Effector CD8-positive, alpha-beta T cell (primary cell): ENCODE measurements around the gene SEC14L2.
"Not testable (repeated sequence)": the region's sequence is repeated elsewhere in the genome, so short reads cannot be mapped to it uniquely, and the experiment has no call there.

Experiments
- DNase-seq: peaks from one replicate; lab custom pipeline; 2025; lab: John Stamatoyannopoulos, UW

The SEC14L2 gene

DNA sequence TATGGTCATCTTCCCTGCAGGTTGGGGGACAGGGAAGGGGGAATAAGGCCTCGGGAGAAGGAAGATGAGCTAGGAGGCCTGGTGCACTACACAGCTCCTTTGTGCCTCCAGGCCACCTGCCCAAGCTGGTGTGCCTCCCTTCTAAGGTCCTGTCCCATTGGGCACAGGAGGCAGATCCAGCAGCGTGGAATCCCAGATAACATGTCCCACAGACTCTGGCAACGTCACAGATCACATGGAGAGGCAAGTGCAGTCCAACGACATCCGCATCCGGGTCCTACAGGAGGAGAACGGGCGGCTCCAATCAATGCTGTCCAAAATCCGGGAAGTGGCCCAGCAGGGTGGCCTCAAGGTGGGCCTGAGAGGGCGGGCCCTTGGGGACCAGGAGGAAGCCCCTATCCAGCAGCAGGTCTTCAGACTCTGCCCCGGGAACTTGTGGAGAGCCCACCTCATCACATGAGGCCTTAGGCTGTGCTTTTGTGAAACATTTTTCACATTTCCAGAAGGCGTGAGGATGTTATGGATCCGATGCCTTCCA, 21.4 kb upstream of the SEC14L2 start:
- no peak for DNase-seq

DNA sequence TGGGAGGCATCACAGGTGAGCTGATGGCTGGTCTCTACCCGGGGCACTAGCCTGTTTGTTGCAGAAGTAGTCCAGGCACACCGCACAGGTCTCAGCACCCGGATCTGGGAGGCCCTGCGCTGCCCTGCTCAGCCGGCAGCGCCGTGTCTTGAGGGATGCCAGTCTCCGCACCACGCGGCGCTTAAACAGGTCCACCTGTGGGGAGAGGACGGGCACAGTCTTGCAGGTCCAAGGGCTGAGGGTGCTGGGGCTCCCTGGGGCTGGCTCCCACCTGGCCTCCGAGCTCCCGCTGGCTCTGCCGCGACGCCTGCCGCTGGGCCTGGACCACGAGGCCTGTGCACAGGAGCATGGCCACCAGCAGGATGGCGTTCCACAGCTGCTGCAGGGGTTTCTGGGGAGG, 16.8 kb upstream of the SEC14L2 start:
- DNase-seq = no peak

DNA sequence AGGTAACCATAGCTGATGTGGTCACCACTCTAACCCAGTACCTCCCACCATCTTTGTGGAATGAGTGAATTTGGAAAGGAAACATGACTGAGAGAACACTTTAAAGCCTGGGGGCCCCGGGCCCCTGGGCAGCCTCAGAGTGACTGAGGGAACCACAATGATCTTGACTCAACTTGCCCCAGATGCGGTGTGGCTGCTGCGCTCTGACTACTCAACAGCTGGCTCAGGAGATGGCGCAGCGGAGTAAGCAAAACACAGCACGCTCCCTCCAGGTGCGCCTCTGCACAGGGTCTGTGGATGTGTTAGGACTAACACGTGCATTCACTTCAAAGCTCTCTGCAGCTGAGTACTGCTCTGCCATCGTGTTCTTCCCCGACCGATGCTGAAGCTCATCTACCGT, 15.6 kb upstream of the SEC14L2 start:
- DNase-seq = no peak

DNA sequence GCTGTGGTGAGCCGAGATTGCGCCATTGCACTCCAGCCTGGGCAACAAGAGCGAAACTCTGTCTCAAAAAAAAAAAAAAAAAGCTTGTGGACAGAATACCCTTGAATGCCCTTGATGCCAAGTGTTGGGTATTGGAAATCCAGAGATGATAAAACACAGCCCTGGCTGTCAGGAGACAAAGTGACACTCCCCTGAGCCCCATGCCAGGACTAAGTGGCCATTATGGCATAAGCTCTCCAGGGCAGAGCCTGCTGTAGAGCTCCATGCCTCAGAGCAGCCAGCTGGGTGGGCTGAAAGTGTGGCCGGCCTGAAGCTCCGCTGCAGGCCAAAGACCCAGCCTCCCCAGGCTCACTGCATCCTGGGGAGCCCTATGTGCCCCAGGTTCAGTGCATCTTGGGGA, 14.5 kb upstream of the SEC14L2 start:
- DNase-seq = no peak

DNA sequence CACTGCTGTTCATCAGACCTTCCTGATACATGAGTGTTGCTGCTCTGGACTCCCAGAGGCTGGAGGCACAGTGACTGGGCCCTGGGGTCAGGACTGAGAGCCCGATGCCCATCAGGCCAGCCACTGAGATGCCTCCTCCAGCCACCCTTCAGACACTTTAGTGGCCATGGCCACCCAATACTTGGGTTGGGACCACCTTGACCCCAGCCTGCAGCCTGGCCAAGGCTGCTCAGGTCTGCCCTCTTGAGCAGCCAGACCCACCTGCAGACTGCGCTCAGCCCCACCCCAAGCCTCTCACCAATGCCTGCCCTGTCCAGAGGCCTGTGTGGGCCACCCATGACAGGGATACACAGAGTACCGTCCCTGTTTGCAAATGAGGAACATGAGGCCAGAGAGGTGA, 13.8 kb upstream of the SEC14L2 start:
- DNase-seq = no peak

DNA sequence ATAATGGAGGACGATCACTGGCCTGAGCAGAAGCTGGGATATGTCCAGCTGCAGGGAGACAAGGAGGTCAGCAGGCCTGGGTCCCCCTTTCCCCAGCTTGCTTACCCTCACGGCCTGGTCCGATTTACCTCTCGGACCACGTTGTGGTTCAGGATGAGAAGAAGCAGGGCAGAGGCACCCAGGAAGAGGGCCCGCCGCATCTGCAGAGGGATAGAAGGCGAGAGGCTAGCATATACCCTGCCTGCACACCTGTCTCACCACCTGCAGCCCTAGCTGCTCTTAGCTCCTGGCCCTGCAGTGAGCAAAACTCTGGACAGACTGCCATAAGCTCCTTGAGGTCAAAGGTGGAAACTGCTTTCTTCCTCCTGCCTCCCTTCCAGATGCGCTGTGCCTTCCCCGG, 10.9 kb upstream of the SEC14L2 start:
- no peak for DNase-seq

DNA sequence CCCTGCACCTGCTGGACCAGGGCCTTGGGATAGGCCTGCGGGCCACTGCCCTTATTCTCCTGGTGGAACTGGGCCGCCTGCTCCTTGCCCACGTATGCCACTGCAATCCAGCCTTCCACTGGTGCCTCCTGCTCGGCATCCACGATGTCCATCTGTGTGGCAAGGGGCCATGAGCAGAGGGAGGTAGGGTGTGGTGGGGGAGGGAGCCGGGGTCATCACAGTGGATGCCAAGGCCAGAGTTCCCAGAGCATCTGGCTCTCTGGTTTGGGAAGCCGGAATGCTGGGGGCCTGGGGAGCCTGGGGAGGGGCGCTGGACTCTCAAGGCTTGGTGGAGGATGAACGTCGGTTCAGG, 10.2 kb upstream of the SEC14L2 start:
- DNase-seq = no peak

DNA sequence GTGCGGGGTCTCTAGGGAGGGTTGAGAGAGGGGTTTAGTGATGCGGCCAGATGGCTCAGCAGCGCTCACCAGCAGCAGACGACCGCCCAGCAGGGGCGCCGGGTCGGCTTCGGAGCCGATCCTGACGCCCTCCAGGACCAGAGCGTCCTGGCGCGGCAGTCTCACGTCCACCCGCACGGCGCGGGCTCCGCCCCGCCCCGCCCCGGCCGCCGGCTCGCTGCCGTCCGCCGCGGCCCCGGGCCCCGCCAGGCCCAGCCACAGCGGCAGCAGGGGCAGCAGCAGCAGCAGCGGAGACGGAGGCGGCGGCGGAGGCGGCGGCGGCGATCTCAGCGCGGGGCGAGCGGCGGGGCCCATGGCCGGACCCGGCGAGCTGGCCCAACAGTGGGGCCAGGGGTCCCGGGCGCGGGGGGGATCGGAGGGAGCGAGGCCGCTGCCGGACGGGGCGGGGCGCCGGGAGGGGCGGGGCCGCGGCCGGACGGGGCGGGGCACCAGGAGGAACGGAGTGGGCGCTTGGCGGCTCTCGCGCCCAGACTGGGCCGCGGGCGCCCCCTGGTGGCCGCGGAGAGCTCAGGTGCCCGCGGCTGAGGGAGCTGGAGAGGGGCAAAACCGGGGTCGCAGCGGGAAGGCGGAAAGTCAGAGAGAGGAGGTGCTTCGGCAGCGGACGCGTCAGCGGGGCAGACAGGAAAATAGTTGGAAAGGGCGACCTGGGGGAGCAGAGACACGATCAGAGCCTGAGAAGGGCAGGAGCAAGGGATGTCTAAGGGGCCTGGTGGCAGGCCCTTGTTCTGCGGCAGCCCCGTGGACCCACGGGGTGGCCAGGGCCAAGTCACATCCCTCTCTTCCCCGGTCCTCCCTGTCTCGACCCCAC, 9.6 kb upstream of the SEC14L2 start, which contains the start of gene RNF215:
TSS of gene RNF215 (minus strand) at position 452 of the 868 bp plus-strand sequence. CDS start at position 354, 98 bp downstream.
- DNase-seq = peak; percentile 69

DNA sequence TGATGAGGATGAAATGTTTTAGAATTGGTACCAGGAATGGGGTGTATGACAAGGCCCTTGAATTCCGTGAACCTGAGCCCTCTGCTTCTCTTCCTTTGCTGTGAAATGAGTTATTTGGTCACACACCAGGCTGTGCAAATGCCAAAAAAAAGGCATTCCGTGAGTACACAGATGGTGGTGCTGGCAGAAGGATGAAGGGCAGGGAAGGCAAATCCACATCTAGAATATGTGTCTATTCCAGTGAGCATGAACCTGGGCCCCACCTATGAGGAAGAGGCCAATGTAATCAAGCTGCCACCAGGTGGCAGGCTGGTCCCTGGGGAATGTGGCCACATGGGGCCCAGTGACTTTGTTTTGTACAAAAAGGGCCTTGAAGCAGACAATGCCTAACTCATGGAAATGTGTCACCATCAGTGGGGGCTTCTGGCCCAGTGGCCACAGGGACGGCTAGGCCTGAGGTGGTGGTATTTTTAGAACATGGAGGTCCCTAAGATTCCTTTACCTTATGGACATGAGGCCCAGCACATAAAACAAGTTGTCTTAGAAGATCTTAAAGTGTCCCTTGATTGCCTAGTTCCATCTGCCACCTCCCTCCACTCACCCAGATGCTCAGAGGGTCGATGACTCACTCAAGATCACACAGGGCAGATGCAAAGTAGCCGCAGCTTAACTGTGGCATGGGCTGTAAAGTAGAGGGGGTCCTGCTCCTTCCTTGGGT, 5.7 kb upstream of the SEC14L2 start:
- peak; percentile 70 for DNase-seq

DNA sequence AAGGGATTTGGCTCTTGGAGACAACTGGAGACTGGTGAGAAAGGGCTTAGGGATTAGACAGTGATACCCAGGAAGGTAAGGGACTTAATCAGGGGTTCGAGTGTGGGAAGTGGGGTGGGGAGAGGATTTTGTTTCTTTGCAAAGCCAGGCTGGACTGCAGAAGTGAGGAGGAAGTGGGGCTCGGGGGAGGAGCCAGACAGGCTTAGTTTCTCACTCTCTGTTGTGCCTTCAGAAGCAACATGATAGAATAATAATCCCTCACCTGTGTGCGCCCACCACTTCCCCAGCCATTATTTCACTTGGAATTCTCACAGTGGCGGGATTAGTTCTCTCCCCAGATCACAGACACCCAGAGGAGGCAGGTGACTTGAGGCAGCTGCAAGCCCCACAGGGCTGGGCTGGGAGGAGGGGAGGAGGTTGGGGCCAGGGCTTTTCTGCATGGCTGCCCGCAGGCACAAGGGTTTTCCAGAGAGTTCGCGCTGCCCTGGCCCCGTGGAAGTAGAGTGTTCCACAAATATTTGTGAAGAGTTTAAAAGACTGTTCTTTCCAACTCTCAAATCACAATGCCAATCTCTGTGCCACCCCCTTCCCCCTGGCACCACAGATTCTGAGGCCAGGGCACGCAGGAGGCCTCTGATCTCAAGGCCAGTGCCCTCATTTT, 4.0 kb upstream of the SEC14L2 start:
- DNase-seq = no peak

DNA sequence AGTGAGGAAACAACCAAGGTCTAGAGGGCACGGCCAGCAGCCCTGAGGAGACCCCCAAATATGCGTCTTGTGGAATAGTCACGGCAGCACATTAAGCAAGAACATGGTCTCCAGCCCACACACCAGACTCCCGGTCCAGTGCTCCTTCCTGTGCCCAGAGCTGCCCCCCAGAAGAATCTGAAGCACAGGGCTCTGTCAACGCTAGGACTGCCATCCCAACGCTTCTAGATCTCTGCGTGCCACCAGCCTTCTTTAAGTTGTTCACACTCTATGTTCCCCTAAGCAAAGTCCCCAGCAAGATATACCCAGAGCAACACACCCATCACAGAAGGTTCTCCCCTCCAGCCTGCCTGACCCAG, 3.5 kb upstream of the SEC14L2 start:
- DNase-seq = no peak

DNA sequence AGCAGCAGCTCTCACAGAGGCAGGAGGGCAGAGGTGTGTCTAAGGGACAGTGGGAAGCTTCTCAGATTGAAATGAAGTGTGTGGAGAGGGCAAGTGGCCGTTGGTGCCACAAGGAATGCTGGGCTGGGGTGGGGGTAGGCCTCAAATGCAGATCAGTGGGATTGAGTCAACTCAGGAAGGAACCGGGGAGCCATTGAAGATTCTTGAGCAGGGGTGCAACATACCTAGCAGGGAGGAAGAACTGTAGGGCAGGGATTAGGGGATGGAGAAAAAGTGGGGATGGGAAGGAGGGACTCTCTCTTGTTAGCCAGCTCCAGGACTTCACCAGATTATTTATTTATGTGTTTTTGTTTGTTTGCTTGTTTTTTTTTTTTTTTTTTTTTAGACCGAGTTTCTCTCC, 2.9 kb upstream of the SEC14L2 start:
- DNase-seq = no peak

DNA sequence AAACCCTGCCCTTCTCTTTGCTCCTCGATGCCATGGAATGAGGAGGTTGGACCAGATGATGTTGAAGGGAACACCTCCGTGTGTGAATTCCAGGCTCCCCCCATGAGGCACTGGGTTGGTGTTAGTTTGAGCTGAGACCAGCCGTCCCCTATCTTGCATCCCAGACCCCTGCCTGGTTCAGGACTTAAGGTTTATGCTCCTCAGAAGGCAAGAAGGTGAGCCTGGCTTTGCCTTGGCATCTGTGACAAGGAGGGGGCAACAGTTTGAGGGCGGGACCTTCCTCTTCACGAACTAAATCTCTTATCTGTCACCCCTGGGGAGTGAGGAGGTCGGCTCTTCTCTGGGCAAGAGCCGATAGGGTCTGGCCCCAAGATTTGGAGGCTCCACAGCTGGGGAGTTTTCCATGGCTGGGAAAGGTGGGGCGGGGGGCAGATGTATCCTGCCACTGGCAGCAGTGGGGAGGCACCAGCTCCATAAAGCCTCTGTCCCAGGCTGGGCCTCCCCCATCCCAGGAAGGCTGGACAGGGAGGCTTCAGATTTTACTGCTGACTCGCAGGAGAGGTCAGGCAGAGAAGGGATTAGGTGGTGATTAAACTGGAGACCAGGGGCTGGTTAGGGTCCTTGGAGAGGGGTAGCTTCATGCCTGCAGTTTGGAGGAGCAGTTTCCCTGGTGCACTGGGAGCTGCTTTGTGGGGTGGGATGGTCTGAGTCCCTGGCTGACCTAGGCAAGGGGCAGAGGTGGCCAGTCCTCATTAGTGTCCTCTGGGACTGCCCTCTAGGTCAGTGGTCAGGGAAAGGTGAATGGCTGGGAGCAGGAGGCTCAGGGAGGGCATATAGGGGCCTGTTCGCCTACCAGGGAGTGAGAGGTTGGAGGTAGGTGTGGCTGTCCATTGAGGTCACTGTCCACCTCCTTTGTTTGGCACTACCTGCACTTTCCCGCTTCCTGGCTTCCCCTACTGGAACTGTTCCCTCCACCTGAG, 1.1 kb downstream of the SEC14L2 start:
- no peak for DNase-seq

DNA sequence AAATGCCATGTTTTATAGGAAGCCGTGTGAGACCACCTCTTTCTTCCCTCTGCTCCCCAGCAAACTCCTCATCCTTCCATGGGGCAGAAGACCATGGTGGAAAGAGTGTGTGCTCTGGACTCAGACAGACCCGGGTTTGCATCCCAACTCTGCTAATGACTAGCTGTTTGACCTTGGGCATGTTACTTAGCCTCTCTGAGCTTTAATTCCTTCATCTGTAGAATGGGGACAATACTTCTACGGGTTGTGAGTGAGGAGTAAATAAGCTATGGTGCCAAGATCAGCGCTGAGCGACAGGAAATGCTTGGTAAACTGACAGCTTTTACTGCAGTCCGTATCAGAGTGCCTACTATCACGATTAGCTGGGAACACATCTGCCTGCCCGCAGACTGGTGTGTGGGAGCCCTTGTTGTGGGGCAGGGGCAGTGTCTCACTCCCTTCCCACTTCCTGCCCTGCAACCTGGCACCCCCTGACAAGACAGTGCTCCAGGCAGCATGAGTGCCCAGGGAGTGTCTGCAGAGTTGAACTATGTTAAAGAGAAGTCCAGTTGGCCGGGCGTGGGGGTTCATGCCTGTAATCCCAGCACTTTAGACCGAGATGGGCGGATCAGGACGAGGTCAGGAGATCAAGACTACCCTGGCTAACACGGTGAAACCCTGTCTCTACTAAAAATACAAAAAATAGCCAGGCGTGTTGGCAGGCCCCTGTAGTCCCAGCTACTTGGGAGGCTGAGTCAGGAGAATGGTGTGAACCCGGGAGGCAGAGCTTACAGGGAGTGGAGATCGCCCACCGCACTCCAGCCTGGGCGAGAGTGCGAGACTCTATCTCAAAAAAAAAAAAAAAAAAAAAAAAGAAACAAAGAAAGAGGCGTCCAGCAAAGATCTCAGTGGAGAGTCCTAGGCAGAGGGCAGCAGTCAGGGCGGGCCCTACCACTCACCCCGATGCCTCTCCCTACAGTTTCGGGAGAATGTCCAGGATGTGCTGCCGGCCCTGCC, 2.2 kb downstream of the SEC14L2 start:
- DNase-seq = no peak

DNA sequence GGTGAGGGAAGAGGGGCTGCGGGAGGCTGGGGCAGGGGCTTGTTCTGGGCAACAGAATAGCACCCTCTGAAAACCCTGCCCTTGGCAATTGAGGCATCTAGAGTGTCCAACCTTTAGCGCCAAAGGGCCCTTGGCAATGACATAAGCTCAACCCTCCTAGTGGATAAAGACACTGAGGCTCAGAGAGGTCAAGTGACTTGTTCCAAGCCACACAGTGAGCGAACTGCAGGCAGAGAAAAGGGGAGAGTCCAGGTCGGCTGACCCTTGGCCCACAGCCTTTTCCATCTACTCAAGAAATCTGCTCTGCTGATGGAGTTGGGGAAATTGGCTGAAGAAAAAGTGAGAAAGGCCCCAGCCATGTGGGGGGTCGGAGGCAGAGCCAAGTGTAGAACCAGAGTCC, 2.9 kb downstream of the SEC14L2 start:
- no peak for DNase-seq

DNA sequence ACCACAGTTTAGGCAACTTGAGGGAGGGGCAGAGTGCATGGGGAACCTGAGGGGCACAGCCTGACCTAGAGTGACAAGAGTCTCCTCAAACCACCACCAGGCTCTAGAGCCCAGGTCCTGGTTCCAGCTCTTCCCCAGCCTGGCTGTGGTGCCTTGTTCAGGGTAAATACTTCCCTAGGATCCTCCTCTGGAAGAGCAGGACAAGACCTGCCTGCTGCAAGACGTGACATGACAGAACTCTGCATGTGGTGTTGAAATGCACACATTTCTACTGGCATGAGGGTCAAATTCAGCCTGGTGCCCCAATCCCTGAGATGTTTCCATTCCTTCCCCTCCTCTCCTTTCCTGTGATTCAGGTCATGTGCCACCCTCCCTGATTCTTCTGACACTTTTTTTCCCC, 3.3 kb downstream of the SEC14L2 start:
- no peak for DNase-seq

DNA sequence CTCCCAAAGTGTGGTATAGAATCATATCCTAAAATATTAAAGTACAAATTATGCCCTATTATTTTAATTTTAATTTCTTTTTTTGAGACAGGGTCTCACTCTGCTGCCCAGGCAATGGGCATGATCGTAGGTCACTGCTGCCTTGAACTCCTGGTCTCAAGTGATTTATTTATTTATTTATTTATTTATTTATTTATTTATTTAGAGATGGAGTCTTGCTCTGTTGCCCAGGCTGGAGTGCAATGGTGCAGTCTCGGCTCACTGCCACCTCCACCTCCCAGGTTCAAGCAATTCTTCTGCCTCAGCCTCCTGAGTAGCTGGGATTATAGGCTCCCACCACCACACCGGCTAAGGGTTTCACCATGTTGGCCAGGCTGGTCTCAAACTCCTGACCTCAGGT, 4.2 kb downstream of the SEC14L2 start:
- not testable (repeated sequence) for DNase-seq

DNA sequence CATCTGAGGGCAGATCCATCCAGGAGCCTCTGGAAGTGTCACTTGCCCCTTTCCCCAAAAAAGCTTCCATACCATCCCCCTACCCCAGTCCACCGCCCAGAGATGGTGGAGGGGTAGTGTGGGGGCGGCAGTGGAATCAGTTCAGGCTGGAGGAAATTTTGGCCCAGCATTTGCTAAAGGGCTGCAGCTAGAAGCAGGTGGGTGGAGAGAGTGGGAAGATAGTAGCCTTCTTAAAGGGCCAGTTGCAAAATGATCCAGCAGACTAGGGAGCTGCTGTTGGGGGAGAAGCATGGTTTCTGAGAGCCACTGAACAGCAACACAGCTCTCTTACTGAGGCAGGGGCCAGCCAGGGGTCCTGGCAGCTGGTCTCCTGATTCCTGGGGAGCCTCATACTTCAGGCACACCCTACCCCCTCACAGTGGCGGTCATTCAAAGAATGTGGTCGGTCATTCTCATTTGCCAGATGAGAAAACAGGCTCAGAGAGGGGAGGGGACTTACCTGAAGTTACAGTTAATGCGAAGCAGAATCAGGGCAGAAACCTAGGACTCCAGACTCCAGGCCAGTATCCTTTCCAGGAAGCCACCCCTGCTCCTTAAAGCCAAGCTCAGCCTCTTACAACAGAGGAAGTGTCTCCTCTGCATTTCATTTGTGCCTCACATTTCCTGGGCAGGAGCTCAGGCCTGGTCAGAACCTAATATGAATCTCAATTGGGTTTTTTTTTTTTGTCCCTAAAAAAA, 5.4 kb downstream of the SEC14L2 start:
- DNase-seq = no peak

DNA sequence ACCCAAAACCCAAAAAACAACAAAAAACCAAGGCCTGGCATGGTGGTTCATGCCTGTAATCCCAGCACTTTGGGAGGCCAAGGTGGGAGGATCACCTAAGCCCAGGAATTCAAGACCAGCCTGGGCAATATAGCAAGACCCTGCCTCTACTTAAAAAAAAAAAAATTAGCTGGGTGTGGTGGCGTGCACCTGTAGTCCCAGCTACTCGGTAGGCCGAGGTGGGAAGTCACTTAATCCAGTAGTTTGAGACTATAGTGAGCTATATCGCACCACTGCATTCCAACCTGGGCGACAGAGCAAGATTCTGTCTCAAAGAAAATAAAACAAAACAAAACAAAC, 5.9 kb downstream of the SEC14L2 start:
- not testable (repeated sequence) for DNase-seq

DNA sequence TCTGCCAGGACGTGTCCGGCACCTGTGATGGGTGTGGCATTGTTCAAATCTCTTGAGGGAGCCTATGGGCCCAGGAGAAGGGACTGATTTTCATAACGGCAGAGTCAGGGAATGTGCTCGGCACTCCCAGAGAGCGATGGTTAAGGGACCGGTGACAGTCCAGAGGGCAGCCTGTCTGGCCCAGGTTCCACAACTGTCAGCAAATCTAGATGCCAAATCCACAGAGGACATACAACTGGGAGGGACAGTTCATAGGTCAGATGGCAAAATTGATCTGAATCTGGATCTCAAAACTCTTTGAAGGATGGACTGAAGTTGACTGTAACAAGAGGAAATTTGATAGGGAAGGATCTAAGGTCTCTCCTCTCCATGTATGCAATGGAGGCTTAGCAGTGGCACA, 7.5 kb downstream of the SEC14L2 start:
- no peak for DNase-seq
